Panc1 (cell line): ENCODE results near the gene APLP2. TPM values are rescaled to one million over a fixed set of nuclear protein-coding genes. Genes with fewer than 3 reads are reported as not detected.

Experiments used
- ATAC-seq: fragments of 200-7000 bp; cut with Tn5 transposase; 2 replicates; pipeline ENCODE4 v1.9.1; 2020; ENCODE audit warnings: mild to moderate bottlenecking, moderate library complexity
- BruUV-seq: library from RNA; stranded (reverse); fragments of 400-500 nt; replicated peaks from 2 replicates; lab custom pipeline; 2021; lab: Mats Ljungman, UMichigan
- CTCF ChIA-PET: fragments of 300-600 bp; sonication (Branson Sonifier 250); formaldehyde crosslinking; loops from one replicate; lab custom pipeline; 2022; ENCODE audit warnings: antibody characterized with exemption; lab: Charles Lee
- POLR2A ChIA-PET: fragments of 300-600 bp; sonication (Branson Sonifier 250); formaldehyde crosslinking; loops from one replicate; lab custom pipeline; 2022; ENCODE audit warnings: antibody characterized with exemption; lab: Charles Lee
- DNase-seq: peaks from one replicate; pipeline ENCODE4 v3.0.0-alpha.2; 2010; ENCODE audit warnings: low read depth, low spot score
- H3K27ac ChIP-seq: 2 replicates; pipeline ENCODE4 v1.5.1; 2011; ENCODE audit warnings: mild to moderate bottlenecking, low read length, inconsistent platforms
- H3K27me3 ChIP-seq: fragments of 200-500 bp; sonication (Bioruptor generic); 2 replicates; pipeline ENCODE4 v1.6.0; 2014; ENCODE audit warnings: low read length, inconsistent platforms; ENCODE audit not compliant: control insufficient read depth, insufficient read depth
- H3K36me3 ChIP-seq: fragments of 200-500 bp; sonication (Bioruptor generic); 2 replicates; pipeline ENCODE4 v1.5.1; 2014; ENCODE audit warnings: inconsistent platforms, mild to moderate bottlenecking, low read length, moderate library complexity; ENCODE audit not compliant: control insufficient read depth, insufficient read depth
- H3K4me1 ChIP-seq: 2 replicates; pipeline ENCODE4 v1.5.1; 2011; ENCODE audit warnings: inconsistent platforms, mild to moderate bottlenecking, low read length, moderate library complexity; ENCODE audit not compliant: control insufficient read depth, insufficient read depth
- H3K4me3 ChIP-seq, 2 experiments: 2 replicates each; pipeline ENCODE4 v1.5.1; 2011 to 2012; ENCODE audit warnings: low read depth in 2 of 2, low read length in 2 of 2, mild to moderate bottlenecking in 2 of 2, inconsistent platforms in 1 of 2, moderate library complexity in 1 of 2
- H3K9me3 ChIP-seq: fragments of 200-500 bp; sonication (Bioruptor generic); 2 replicates; pipeline ENCODE4 v1.5.1; 2014; ENCODE audit warnings: low read depth, mild to moderate bottlenecking, inconsistent platforms, low read length, moderate library complexity; ENCODE audit not compliant: control insufficient read depth, insufficient read depth
- POLR2AphosphoS5 ChIP-seq: IDR thresholded peaks from 2 replicates; pipeline ENCODE4 v1.6.1; 2012; ENCODE audit warnings: mild to moderate bottlenecking, low read depth, low read length, moderate library complexity
- REST ChIP-seq, 2 experiments: IDR thresholded peaks; 2 replicates each; pipeline ENCODE4 v1.6.1; 2011 to 2012; ENCODE audit warnings: low read depth in 2 of 2, control low read depth in 1 of 2, low read length in 1 of 2, mild to moderate bottlenecking in 1 of 2, moderate library complexity in 1 of 2; ENCODE audit not compliant: insufficient read depth in 1 of 2
- SIN3A ChIP-seq: IDR thresholded peaks from 2 replicates; pipeline ENCODE4 v1.6.1; 2012; ENCODE audit warnings: low read depth, mild to moderate bottlenecking, low read length, moderate library complexity, borderline replicate concordance; ENCODE audit not compliant: insufficient read depth
- TCF7L2 ChIP-seq: IDR thresholded peaks from 2 replicates; pipeline ENCODE4 v1.6.1; 2011; ENCODE audit warnings: mild to moderate bottlenecking, low read depth, low read length, inconsistent platforms
- in situ Hi-C: cut with HindIII; loops from 2 replicates; pipeline ENCODE4 v1.10.0; 2016; ENCODE audit warnings: low sequenced_read_pairs, low pct_unique_long_range_greater_than_20kb
- intact Hi-C: fragments of 100-400 bp; cut with micrococcal nuclease; formaldehyde crosslinking; loops from one replicate; pipeline ENCODE4 v1.10.0; 2022; ENCODE audit not compliant: unreplicated experiment
- total RNA-seq: library from RNA; stranded (reverse); gene quantifications from one replicate; pipeline ENCODE4 v1.2.1, GENCODE V29; 2021; ENCODE audit not compliant: unreplicated experiment
- TF ChIP-seq, protein P1 (sequence below): fragments of 450-650 bp; IDR thresholded peaks from 2 replicates; pipeline ENCODE4 v1.5.1; 2017; ENCODE audit warnings: mild to moderate bottlenecking

APLP2 gene
- total RNA-seq, 1 experiment from 2014 or later = 589 TPM

GRCh38 chr11:130074736-130075135 lies 5.0 kb downstream of the APLP2 start:
- DNase-seq = no peak
- POLR2A ChIA-PET = no interaction called here
- no peaks in the 10 kb centered on the region for H3K36me3 ChIP-seq
- CTCF ChIA-PET = no interaction called here
- intact Hi-C loops = no loop called here
- no peaks in the 10 kb centered on the region for H3K9me3 ChIP-seq
- no peaks in the 10 kb centered on the region for H3K27me3 ChIP-seq
- ATAC-seq = no peak
- TF ChIP-seq REST (IDR thresholded peaks at IDR 0.05; ENCODE audit: insufficient read depth in 1 of 2, low read depth in 2 of 2, low read length in 1 of 2) = no peak
- TF ChIP-seq SIN3A = no peak
- TF ChIP-seq, protein P1, sequence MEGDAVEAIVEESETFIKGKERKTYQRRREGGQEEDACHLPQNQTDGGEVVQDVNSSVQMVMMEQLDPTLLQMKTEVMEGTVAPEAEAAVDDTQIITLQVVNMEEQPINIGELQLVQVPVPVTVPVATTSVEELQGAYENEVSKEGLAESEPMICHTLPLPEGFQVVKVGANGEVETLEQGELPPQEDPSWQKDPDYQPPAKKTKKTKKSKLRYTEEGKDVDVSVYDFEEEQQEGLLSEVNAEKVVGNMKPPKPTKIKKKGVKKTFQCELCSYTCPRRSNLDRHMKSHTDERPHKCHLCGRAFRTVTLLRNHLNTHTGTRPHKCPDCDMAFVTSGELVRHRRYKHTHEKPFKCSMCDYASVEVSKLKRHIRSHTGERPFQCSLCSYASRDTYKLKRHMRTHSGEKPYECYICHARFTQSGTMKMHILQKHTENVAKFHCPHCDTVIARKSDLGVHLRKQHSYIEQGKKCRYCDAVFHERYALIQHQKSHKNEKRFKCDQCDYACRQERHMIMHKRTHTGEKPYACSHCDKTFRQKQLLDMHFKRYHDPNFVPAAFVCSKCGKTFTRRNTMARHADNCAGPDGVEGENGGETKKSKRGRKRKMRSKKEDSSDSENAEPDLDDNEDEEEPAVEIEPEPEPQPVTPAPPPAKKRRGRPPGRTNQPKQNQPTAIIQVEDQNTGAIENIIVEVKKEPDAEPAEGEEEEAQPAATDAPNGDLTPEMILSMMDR = no peak
- no peak for TF ChIP-seq POLR2AphosphoS5
- no peak for TF ChIP-seq TCF7L2
- BruUV-seq = TSS peak; percentile 4
- in situ Hi-C loops = no loop called here
- H3K4me1 ChIP-seq = peaks cover 31% of the 10 kb centered on the region
- no peak overlapping the region for H3K27ac ChIP-seq
- H3K4me3 ChIP-seq = no peak overlapping the region

GRCh38 chr11:130076778-130077481 lies 7.2 kb downstream of the APLP2 start:
- no peaks in the 10 kb centered on the region for H3K9me3 ChIP-seq
- ATAC-seq (peak; percentile 44; the same call in 1 of the 2 replicates), DNase-seq (no peak)
- intact Hi-C loops = no loop called here
- no TSS peak for BruUV-seq
- H3K4me1 ChIP-seq = peaks cover 31% of the 10 kb centered on the region
- H3K27ac ChIP-seq = no peak overlapping the region
- in situ Hi-C loops = no loop called here
- ChIA-PET POLR2A (interaction anchor here (0.5 to 1.2 kb wide), 4 partner anchors 39 to 1400 kb away, joined by 3 read pairs; no protein-coding TSS in a partner anchor), CTCF (interaction anchor here (0.6 kb wide), 1 partner anchor 56 kb away, joined by 3 read pairs; no protein-coding TSS in a partner anchor)
- no peak overlapping the region for H3K4me3 ChIP-seq
- no peaks in the 10 kb centered on the region for H3K36me3 ChIP-seq
- no peak for TF ChIP-seq POLR2AphosphoS5
- TF ChIP-seq SIN3A = no peak
- TF ChIP-seq, protein P1 = no peak
- TF ChIP-seq TCF7L2 = no peak
- no peak for TF ChIP-seq REST (IDR thresholded peaks at IDR 0.05; ENCODE audit: insufficient read depth in 1 of 2, low read depth in 2 of 2, low read length in 1 of 2)
- no peaks in the 10 kb centered on the region for H3K27me3 ChIP-seq
